ENCODE data around the gene PLXNB2. TPM values are rescaled to one million over a fixed set of nuclear protein-coding genes. Genes with fewer than 3 reads are reported as not detected.
A peak's percentile ranks its signal among the peaks of the same experiment; 100 is the strongest.

Gene PLXNB2
- total RNA-seq, 4 donors from 2014 or later = 115 to 218 (median 154) TPM

GRCh38 chr22:50294319-50294656 lies 13.2 kb downstream of the PLXNB2 start:
- Histone ChIP-seq H3K4me1 (peaks cover 57 to 96% (median 84%) of the 10 kb centered on the region in 4 donors), H3K36me3 (peaks cover 9 to 27% (median 20%) of the 10 kb centered on the region in 4 donors), H3K27ac (replicated peaks in 1 of 4) (peak overlapping the region; percentile 81 to 91 (median 86)), H3K9me3 (no peaks in the 10 kb centered on the region), H3K4me3 (peak overlapping the region in 3 of 4 donors; percentile 43 to 55 (median 47)), H3K27me3 (peaks cover 0 to 6% (median 0%) of the 10 kb centered on the region in 4 donors)
- no peak for TF ChIP-seq CTCF (IDR thresholded peaks at IDR 0.05)
- TF ChIP-seq EP300 (IDR thresholded peaks at IDR 0.05) = no peak
- no peak for DNase-seq (ENCODE audit: extremely low spot score)
- 60% methylated on average over 2 of the region's 5 CpGs for WGBS
- intact Hi-C loops (cut with DNase I) = loop anchor here (5.0 kb wide), 1 partner anchor 33 kb away; the partner anchor contains the start of gene DENND6B

- Histone ChIP-seq H3K36me3 (peaks cover 15 to 33% (median 26%) of the 10 kb centered on the region in 4 donors), H3K4me1 (peaks cover 51 to 90% (median 78%) of the 10 kb centered on the region in 4 donors)
- intact Hi-C loops (cut with DNase I) = loop anchor here (5.0 kb wide), 1 partner anchor 34 kb away; the partner anchor contains the start of gene DENND6B
These were observed 13.8 kb downstream of the PLXNB2 start for GRCh38 chr22:50293441-50294318.

GRCh38 chr22:50292643-50293440 lies 14.6 kb downstream of the PLXNB2 start:
- Histone ChIP-seq H3K27ac (replicated peaks in 1 of 4) (peak overlapping the region; percentile 81 to 91 (median 86)), H3K36me3 (peaks cover 22 to 41% (median 34%) of the 10 kb centered on the region in 4 donors), H3K4me3 (peak overlapping the region; percentile 42 to 55 (median 45)), H3K27me3 (peaks cover 0 to 6% (median 0%) of the 10 kb centered on the region in 4 donors), H3K9me3 (no peaks in the 10 kb centered on the region), H3K4me1 (peaks cover 42 to 82% (median 70%) of the 10 kb centered on the region in 4 donors)
- intact Hi-C loops (cut with DNase I) = loop anchor here (5.0 kb wide), 1 partner anchor 34 kb away; the partner anchor contains the start of gene DENND6B
- 43% methylated on average over 8 of the region's 29 CpGs for WGBS
- no peak for TF ChIP-seq POLR2AphosphoS5 (IDR thresholded peaks at IDR 0.05)
- no peak for DNase-seq (ENCODE audit: extremely low spot score)

More at GRCh38 chr22:50293441-50294318, 13.8 kb downstream of the PLXNB2 start:
- no peak for DNase-seq (ENCODE audit: extremely low spot score)
- TF ChIP-seq CTCF (IDR thresholded peaks at IDR 0.05) (no peak), POLR2AphosphoS5 (IDR thresholded peaks at IDR 0.05) (peak; percentile 6 to 9), EP300 (IDR thresholded peaks at IDR 0.05) (no peak), POLR2A (IDR thresholded peaks at IDR 0.05; ENCODE audit: low read depth) (no peak)
- H3K27me3 ChIP-seq = peaks cover 0 to 6% (median 0%) of the 10 kb centered on the region in 4 donors
- H3K4me3 ChIP-seq = peak overlapping the region; percentile 42 to 55 (median 45)
- H3K27ac ChIP-seq (replicated peaks in 1 of 4) = peak overlapping the region; percentile 81 to 91 (median 86)
- WGBS = 67% methylated on average over 2 of the region's 42 CpGs
- no peaks in the 10 kb centered on the region for H3K9me3 ChIP-seq

GRCh38 chr22:50289942-50290630 lies 17.4 kb downstream of the PLXNB2 start:
- DNase-seq (ENCODE audit: extremely low spot score) = no peak
- intact Hi-C loops (cut with DNase I) = loop anchor here (5.0 kb wide), 1 partner anchor 37 kb away; the partner anchor contains the start of gene DENND6B
- H3K36me3 ChIP-seq = peaks cover 44 to 65% (median 58%) of the 10 kb centered on the region in 4 donors
- no peak overlapping the region for H3K4me3 ChIP-seq
- peaks cover 0 to 6% (median 0%) of the 10 kb centered on the region in 4 donors for H3K27me3 ChIP-seq
- no peak for TF ChIP-seq CTCF (IDR thresholded peaks at IDR 0.05)
- TF ChIP-seq EP300 (IDR thresholded peaks at IDR 0.05) = no peak
- no peak for TF ChIP-seq POLR2AphosphoS5 (IDR thresholded peaks at IDR 0.05)
- TF ChIP-seq POLR2A (IDR thresholded peaks at IDR 0.05; ENCODE audit: low read depth) = no peak
- 83% methylated on average over 5 of the region's 37 CpGs for WGBS
- no peak overlapping the region for H3K27ac ChIP-seq (replicated peaks in 1 of 4)
- peaks cover 28 to 59% (median 43%) of the 10 kb centered on the region in 4 donors for H3K4me1 ChIP-seq
- no peaks in the 10 kb centered on the region for H3K9me3 ChIP-seq
